ENCODE measurements around the gene TMEM135.

DNA sequence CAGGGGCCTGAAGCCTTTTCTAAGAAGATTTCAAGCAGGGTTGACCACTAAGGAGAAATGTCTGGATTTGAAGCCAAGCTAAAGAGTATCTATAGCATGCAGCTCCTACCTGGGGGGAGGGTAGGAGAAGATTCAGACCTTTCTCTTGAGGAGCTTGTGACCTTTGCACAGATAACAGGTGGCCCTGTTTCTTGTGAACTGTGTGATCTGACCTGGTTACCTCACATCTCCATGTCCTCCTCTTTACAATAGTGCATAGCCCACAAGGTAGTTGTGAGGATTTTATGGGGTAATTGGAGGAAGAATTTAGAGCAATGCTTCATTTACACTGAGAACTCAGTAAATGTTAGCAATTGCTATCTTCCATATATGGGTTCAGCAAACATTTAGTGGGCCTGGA is 310.1 kb downstream of the TMEM135 start:
- TF ChIP-seq EZH2phosphoT487 (IDR thresholded peaks at IDR 0.05; ENCODE audit: borderline replicate concordance, low read length), result no peak
- TF ChIP-seq, protein P1, sequence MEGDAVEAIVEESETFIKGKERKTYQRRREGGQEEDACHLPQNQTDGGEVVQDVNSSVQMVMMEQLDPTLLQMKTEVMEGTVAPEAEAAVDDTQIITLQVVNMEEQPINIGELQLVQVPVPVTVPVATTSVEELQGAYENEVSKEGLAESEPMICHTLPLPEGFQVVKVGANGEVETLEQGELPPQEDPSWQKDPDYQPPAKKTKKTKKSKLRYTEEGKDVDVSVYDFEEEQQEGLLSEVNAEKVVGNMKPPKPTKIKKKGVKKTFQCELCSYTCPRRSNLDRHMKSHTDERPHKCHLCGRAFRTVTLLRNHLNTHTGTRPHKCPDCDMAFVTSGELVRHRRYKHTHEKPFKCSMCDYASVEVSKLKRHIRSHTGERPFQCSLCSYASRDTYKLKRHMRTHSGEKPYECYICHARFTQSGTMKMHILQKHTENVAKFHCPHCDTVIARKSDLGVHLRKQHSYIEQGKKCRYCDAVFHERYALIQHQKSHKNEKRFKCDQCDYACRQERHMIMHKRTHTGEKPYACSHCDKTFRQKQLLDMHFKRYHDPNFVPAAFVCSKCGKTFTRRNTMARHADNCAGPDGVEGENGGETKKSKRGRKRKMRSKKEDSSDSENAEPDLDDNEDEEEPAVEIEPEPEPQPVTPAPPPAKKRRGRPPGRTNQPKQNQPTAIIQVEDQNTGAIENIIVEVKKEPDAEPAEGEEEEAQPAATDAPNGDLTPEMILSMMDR (IDR thresholded peaks at IDR 0.05; ENCODE audit: low read depth, low read length, poor library complexity, severe bottlenecking), result no peak
